Tongue (tissue), 2 donors: ENCODE data around the gene FMNL2. TPM values are rescaled to one million over a fixed set of nuclear protein-coding genes. Genes with fewer than 3 reads are reported as not detected.

ENCODE experiments used
- DNase-seq: peaks from one replicate; pipeline ENCODE4 v3.0.0-alpha.2; 2015
- total RNA-seq: library from RNA; depleted of rRNA; stranded (reverse); fragments of >200 nt; gene quantifications from one replicate; pipeline ENCODE4 v1.2.3, GENCODE V29; 2014

The FMNL2 gene
- total RNA-seq, 1 donor from 2014 or later: 30.8 TPM

DNA sequence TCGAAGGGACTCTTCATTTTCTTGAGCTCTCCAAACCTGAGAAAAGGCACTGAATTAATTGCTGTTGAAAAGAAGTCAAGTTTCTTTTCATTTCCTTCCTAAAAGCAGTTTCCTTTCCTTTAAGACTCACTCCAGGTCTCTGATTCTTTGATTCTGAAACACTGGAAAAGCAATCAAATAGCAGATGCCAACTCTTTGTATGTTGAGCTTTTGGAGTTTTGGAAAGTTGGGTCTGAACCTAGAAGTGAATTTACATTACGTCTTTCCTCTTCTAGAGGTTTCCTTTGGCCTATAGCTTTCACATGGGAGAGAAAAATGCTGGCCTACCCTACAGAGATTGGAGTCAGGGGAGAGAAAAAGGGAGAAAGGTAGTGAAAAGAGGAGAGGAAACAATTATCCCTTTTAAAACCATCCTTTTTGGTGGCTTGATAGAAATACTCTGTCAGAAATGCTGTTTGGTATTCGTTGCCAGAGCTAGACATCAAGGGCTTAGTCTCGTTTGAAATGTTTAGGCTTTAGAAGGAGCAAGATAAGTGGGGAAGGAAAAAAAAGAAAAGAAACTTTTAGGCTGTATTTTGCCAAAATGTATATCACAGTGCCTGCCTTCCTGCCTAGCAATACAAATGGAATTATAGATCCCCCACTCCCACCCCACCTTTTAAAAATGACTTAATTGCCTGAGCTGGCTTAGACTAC is 194.6 kb downstream of the FMNL2 start:
- DNase-seq: peak; percentile 50

DNA sequence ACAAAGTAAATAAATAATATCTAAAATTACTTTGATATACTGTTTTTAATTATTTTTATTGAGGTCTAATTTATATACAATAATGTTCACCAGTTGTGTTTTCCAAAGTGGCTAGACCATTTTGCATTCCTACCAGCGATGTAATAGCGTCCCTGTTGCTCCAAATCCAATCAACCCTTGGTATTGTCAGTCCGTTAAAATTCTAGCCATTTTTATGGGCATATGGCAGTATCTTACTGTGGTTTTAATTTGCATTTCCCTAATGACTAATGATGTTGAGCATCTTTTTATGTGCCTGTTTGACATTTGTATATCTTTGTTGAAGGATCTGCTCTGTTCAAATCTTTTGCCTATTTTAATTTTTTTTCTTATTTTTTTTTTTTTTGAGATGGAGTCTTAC is 197.3 kb downstream of the FMNL2 start:
- DNase-seq: no peak

DNA sequence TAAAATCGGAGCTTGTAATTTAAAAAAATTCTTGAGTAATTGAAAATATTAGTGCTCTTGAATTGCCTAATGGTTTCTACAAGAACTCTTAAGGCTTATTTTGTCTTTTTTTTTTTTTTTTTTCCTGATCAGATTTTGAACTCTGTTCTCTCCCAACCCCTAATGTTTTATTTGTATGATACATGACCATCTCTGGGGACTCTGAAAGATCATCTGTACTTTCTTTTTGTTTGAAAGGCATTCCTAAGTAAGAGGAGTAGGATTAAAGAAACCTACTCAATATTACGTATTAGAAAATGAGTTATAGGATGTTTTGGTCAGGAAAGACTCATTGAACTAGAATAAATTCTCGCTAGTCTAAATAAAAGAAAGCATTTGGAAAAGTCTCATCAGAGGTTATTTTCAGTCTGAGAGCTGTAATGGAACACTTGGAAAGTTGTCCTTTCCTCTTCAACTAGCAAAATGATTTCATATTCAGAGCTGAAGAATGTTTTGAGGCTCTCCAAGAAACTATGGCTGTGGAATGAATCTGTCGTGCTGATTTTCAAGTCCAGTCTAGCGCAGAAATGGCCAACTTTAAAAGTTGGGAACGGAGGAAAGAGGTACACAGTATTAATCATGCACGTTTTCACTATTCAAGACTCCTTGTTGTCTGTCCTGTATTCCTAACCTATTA is 199.6 kb downstream of the FMNL2 start:
- peak; percentile 68 for DNase-seq

DNA sequence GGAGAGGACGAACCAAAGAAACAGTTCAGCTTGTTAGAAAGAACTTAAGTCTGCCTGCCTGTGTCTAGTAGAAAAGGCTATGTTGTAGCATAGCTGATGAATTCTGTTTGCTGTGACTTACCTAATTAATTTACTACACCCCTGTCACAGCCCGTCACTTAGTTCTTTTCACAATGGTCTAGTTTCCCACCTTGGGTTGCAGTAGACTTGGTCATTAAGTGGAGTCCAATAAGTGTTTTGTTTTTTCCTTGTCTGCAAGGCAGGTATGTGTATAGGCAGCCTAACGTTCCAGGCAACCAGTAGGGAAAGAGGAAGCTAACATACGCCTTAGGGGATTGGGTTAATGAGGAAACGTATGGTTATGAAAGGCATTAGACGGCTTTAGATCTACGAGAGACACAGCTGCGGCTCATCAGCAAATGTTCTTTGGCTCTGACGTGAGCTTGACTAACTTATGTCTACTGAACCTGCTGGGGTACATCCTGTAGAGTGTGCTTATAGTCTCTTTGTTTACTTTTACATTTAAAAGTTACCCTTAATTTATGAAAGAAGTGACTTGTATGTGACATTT is 202.2 kb downstream of the FMNL2 start:
- DNase-seq: peak; percentile 83

DNA sequence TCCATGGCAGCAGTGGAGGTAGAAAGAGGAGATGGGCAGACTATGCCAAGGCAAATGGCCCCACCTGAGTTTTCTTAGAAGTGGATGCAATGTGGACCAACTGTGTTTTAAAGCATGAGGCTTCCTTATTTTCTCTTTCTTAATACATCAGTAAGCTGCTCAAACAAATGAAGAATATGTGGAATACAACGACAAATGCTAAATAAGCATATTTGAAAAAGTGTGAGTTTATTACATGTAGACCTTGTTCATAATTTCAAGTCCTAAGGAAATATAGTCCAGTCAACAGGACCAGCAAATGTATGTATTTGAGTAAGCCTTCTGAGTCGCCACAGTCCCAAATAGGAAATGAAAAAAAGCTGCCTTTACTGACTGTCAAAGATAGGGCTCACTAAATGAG is 204.4 kb downstream of the FMNL2 start:
- DNase-seq: no peak

DNA sequence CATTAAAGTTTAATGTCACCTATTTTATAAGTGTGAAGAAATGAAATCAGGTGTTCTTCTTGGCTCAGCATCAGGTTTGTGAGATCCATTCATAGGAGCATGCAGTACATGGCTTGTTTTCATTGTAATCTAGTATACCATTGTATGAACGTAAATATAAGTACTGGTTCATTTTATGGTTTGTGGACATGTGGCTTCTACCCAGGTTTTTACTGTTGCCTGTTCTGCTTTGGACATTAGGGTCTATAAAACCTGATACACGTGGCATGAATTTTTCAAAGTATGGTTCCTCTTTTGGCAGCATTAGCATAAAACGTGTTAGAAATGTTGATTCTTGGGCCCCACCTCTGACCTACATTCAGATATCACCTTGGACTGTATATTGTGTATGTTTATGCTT is 206.7 kb downstream of the FMNL2 start:
- no peak for DNase-seq

DNA sequence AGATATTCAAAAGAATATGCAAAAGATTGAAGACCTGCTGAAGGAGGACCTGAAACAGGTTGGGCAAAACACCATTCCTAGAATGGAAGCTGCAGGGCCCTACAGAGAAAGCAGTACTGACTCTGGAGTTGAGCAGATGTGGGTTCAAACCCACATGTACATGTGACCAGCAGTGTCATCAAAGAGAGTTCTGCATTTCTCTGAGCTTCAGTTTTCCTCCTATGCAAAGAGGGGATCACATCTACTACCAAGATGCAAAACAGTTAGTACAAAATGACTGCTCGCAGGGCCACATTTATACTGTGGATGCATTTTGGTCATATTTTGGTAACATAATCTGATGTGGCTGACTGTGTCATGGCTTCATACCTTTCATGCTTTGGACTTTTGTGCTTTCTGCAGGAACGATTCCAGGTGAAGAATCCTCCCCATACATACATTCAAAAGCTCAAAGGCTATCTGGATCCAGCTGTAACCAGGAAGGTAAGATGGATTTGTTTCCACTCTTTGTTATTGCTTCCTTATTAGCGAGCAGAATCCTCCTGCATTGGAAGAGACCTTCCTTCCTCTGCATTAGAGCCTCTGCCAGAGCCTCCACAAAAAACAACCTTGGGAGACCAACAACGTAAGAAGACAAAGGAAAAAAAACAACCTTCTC is 207.5 kb downstream of the FMNL2 start:
- no peak for DNase-seq

DNA sequence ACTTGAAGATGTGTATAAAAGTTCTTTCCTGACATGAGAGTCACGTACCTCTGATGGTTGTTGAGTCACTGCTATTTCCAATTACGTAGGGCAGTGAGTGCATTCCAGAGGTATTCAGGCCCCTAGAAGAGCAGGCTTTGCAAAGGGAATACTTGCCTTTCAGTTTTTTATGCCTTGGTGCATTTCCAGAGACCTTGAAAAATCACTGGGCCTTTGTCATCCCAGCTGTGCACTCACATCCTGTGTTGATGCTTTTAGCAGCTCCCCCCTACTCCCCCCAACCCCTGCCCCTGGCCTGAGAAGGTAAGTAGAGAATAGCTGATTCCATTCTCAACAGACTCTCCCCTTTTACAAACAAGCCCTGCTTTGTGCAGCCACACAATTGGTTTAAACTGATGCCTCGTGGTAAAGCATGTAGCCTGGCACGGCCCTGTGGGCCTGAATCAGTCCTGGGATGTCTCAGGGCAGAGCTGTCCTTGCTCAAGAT is 208.1 kb downstream of the FMNL2 start:
- peak; percentile 85 for DNase-seq

DNA sequence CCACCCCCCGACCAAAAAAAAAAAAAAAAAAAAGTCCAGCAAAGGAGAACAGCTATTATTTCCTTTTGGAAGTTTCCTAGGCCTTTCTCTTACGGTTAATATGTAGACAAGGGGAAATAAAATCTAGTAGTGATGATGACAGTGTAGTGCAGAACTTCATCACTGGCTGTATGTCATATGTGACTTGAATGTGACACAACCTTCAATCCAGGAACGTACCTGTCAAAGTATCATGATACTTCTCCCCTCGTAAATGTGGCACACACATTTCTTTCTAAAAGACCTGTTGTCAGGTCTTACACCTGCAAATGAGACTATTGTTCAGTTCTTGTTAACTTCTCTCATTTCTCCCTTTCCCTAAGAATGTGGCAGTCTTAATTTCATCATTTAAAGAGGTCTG is 208.7 kb downstream of the FMNL2 start:
- no peak for DNase-seq

DNA sequence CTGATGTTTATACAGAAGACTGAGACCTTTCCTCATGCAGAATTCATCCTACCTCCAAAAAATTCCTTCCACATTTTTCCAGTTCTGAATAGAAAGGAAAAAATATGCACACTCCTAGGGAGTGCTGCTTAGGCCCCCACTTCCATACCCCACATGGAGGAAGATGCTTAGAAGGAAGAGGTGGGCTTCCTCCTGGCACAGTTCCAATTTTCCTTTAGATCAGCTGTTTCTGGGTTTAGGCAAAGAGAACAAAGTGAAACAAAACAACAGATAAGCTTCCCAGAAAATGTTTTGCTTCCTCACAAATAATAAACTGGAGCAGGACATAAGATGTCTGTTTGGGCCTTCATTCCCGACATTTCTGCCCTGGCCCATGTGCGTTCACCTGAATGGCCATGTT is 209.7 kb downstream of the FMNL2 start:
- DNase-seq: no peak

DNA sequence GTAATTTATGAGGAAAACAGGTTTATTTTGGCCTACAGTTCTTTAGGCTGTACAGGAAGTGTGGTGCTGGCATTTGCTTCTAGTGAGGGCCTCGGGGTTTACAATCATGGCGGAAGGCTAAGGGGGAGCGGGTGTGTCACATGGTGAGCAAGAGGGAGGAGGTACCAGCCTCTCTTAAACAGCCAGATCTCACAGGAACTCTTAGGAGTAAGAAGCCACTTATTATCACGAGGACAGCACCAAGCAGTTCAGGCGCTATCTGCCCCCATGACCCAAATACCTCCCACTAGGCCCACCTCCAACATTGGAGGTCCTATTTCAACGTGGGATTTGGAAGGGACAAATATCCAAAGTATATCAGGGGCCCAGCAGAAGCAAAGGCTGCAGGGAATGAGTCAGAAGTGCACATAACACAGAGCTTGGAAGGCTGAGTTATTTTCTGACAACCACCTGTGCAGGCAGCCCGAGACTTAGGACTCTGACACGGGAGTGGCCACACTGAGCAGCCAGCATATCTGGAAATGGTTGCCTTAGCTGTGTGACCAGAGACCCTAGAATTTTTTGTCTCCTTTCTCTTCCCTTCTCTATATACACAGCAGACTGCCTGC is 211.4 kb downstream of the FMNL2 start:
- no peak for DNase-seq

DNA sequence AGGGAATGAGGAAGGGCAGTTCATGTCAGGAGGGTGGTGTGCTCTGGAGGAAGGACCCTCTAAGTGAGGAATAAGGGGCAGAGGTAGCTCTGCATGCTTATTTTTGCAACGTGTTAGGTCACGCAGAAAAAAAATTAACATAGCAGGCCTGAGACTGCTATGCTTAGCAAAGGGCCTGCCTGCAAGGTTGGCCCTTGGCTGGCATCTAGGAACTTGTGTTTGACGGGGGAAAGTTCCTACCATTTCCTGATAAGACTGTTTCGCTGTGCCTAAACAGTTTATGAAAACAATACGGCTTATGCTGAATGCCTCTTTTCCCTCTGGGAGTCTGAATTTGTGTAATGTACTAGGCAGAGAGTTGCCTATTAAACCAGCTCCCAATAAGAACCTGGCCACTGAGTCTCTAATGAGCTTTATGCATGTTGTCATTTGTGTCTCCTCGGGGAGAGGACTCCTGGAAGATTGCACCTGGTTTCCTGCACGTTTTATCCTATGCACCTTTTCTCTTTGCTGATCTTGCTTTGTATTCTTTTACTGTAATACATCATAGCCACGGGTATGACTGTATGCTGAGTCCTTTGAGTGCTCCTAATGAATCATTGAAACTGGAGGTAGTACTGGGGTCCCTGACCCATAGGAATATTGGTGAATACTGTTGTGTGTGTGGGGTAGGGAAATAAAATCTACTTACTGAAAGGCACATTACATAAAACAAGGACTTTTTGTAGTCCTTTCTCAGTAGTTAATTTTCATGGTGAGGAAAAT is 213.3 kb downstream of the FMNL2 start:
- DNase-seq: no peak

DNA sequence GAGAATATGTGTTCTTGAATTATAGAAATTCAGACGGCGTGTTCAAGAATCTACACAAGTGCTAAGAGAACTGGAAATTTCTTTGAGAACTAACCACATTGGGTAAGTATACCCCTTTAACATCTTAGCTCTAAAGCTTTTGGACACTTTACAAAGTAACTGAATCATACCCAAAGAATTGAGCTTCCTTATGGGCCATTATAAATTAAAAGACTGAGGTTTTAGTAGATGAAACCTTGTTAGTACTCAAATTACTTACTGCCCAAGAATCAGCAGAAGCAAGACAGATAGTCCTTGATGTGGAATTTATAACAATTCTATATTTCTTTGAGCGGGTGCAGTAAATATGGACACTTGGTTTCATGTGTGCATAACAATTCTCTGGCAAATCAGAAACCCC is 214.0 kb downstream of the FMNL2 start:
- DNase-seq: no peak

DNA sequence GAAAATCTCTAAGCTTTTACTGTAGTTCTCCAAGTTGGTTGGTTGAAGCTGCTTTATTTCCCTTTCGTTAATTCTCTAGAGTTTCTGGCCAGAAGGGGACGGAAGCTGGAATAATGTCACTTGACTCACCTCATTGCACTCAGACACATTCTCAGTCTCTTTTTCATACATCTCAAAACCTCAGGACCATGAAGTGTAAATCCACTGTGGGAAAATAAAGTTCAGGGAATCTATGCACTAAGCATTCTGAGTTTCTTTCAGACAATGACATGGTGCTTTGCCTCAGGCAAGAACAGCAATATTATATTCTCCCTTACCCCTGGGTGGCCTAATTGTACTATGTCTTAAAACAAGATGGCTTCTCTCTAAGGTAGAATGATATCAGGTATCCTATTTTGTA is 214.4 kb downstream of the FMNL2 start:
- no peak for DNase-seq

DNA sequence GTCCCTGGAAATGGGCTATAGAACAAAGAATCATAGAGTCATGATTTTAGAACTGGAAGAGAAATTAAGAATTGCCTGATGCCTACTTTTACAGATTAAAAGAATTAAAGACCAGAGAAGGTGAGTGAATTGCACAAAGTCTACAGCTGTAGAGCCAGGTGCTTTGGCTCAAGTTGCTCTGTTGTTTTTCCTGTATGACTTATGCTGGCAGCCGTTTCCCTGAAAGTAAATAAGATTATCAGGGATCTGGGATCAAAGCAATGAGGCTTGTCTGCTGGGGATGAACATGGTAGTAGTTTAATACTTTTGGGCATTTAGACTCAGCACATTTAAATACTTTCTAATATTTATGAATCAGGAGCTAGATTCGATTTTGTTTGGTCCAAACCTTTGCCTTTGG is 215.4 kb downstream of the FMNL2 start:
- no peak for DNase-seq

DNA sequence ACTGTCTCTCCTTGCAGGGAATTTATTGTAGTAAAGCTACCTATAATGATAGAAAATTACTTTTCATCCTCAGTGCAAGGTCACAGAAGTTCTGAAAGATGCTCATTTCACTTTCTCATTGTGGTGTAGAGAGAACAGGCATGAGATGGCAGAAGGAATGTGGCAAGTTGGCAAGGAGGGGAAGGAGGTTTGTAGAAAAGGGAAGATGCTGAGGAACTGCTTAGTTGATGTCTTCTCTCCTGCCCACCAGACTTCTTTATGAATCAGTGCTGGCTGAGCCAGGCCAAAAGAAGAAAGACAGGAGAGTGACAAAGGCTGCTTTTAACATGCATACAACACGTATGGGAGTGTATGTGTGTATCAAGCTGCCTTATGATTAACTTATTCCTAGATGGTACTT is 217.9 kb downstream of the FMNL2 start:
- DNase-seq: no peak

DNA sequence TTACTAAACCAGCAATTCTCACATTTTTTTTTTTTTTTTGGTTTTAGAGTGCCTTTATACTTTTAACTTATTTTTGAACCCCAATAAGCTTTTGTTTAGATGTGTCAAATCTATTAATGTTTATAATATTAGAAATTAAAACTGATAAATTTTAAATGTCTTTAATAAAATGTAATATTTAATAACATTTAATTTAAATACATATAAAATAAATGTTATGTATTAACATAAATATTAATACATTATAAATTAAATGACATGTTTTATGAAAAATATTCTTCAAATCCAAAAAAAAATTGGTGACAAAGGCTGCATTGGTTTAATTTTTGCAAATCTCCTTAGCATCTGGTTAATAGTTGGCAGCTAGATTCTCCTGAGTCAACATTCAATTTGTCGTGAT is 218.5 kb downstream of the FMNL2 start:
- no peak for DNase-seq

DNA sequence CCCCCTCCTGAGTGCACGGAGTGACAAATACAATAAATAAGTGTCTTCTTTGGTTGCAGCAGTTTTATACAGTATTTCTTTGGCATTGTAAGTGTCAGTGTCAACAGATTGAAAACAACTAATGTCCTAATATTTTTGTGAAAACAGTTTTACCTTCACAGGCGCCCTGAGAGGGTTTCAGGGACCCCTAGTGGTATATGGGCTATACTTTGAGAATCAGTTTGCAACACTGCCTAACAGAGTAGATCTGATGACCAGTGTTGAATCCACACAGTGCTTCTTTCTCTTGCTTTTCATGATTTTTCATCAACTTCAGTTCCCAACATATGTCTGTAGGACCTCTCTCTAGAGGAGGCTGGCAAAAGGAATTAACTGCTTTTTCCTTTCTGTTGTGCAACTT is 220.1 kb downstream of the FMNL2 start:
- DNase-seq: no peak

DNA sequence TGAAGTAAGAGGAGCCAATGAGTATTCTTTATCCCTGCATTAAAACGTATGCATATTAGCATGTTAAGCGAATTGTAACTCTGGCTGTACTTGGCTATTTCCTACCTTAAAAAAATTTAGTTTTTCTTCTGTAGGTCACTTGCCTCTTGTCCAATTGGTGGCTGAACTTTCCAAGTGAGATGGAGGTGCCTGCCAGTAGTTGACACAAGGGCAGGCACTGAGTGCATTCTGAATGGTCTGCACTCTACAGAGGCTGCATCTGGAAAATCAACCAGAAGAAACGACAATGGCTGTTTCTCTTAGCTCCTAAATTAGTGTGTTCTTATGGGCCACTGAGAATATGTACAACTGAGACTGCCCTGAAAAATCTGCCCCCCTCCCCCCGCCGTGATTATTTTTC is 221.5 kb downstream of the FMNL2 start:
- DNase-seq: no peak

DNA sequence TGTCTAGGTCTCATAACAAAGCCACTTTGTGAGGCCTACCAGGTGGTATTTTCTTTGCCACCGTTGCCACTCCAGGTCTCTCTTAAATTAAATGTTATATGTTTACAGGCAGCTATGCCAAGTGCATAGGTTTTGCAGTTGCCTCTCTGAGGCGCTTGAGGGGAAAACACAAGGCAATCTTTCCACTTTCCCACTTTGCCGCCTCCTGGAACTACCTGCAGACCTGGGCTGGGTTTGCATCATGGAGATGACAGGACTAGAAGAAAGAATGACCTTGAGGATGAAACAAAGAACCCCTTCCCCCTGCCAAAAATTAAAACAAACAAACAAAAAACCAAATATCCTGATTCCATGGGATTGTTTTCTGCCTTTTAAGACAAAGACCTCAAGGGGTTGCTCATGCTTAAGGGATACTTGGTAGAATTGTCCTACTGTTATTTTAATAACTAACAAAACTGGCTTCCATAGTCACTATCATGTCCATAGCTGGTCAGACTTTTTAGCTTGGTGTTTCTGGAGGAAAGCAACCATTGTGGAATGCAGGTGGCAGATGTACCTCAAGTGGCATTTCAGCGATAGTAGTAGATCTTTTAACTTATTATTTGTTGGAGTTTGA is 222.4 kb downstream of the FMNL2 start:
- DNase-seq: no peak

DNA sequence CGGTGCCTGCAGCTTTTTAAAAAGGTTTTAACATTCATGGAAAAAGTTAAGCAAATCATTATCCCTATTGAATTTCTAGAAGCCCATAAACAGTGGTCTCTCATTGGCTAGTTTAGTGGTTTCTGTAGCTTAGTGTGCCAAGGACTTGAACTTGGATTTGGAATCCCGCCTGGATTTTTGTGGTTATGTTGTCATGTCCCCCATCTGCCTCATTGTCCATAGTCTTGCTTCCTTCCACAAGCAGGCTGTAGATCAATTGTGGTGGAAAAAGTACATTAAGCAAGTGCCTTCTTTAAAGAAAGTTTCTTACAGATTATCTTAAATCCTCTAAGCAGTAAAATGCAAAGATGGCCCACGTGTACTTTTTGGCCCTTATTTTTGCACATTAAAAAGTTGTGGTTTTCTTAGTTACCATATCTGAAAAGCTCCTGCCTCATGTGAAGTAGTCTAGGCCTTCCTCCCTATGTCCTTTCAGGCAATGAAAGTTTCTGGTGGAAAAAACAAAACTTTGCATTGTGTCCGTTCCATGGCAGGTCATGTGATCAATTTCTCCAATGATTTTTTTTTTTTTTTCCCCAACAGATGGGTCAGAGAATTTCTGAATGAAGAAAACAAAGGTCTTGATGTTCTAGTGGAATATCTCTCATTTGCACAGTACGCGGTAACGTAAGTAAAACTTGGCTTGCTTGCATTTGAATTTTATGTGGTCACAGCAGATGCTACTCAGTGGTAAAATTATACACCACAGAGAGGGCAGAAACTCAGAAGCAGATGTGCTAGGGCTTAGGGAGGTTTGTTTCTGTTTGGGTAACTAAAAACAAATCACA is 223.4 kb downstream of the FMNL2 start:
- DNase-seq: peak; percentile 85
